ENCODE data around the gene HS2ST1.

- TF ChIP-seq CTCF (conservative IDR thresholded peaks at IDR 0.05; ENCODE audit: low read length) (no peak), EZH2phosphoT487 (IDR thresholded peaks at IDR 0.05; ENCODE audit: borderline replicate concordance) (no peak)
Measured at GRCh38 chr1:86912281-86912900, 2.0 kb upstream of the HS2ST1 start.
